ENCODE results near the gene NUDT8. TPM values are rescaled to one million over a fixed set of nuclear protein-coding genes. Genes with fewer than 3 reads are reported as not detected.

The NUDT8 gene
- total and polyA plus RNA-seq, 2 of the 8 experiments (the other 6 are each of a cell fraction or from before 2014, with no cell fraction given) = 7.2 to 8.3 TPM

DNA sequence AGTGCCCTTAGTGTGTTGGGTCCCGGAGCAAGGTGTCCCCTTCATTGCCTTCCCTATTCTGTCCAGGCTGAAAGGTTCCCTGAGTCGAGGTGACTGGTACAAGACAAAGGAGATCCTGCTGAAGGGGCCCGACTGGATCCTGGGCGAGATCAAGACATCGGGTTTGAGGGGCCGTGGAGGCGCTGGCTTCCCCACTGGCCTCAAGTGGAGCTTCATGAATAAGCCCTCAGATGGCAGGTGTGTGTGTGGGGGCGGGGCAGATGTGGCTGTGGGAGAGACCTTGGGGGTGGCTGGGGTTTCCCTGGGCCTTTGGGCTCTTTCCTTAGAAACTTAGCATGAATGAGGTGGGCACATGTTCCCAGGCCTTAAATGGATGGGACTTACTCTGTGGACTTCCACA lies 21.3 kb downstream of the NUDT8 start:
- Histone ChIP-seq H3K23me2 (ENCODE audit: low read depth, low read length) (peaks cover 9% of the 10 kb centered on the region; the same call in 1 of the 2 replicates), H3K9me3 (ENCODE audit: insufficient read depth in 2 of 2, low read depth in 1 of 2, low read length in 1 of 2) (no peaks in the 10 kb centered on the region), H3K36me3 (ENCODE audit: control insufficient read depth in 2 of 4, insufficient read depth in 4 of 4, low read length in 3 of 4) (peaks cover 5 to 19% (median 12%) of the 10 kb centered on the region in 4 experiments; a peak in 7 of 8 replicates), H3K27ac (ENCODE audit: low read depth, low read length) (no peak overlapping the region), H3K79me2 (ENCODE audit: control insufficient read depth in 1 of 2, insufficient read depth in 2 of 2, low read length in 2 of 2) (peaks cover 0 to 8% of the 10 kb centered on the region in 2 experiments; a peak in 1 of 4 replicates), H2BK15ac (ENCODE audit: low read length) (no peak overlapping the region), H3K4me2 (ENCODE audit: insufficient read depth in 1 of 2, low read depth in 2 of 2, low read length in 2 of 2) (no peak overlapping the region), H4K20me1 (replicated peaks in 1 of 2; ENCODE audit: control insufficient read depth in 1 of 2, insufficient read depth in 2 of 2, low read length in 2 of 2) (peaks cover 0 to 4% of the 10 kb centered on the region in 2 experiments), H2BK120ac (replicated peaks; ENCODE audit: low read depth, low read length) (no peak overlapping the region), H3K56ac (replicated peaks; ENCODE audit: insufficient read length, low read depth, low read length) (no peak overlapping the region), H3K9ac (replicated peaks in 1 of 4; ENCODE audit: extremely low read depth in 1 of 4, low read depth in 3 of 4, low read length in 3 of 4) (no peak overlapping the region), H3K4me3 (ENCODE audit: extremely low read depth in 1 of 4, insufficient read depth in 2 of 4, low read depth in 3 of 4, low read length in 4 of 4) (no peak overlapping the region), H3K27me3 (replicated peaks in 1 of 4; ENCODE audit: control insufficient read depth in 3 of 4, extremely low read depth in 1 of 4, insufficient read depth in 3 of 4, low read length in 3 of 4) (peaks cover 0 to 4% (median 0%) of the 10 kb centered on the region in 4 experiments; a peak in 2 of 7 replicates), H2BK20ac (ENCODE audit: low read length) (no peak overlapping the region), H4K5ac (ENCODE audit: insufficient read length, low read depth, low read length) (no peak overlapping the region), H2AK5ac (ENCODE audit: low read depth, low read length) (no peak overlapping the region), H3K14ac (ENCODE audit: insufficient read length) (no peak overlapping the region), H2BK5ac (ENCODE audit: low read depth, low read length) (no peak overlapping the region), H4K8ac (ENCODE audit: extremely low read depth, insufficient read depth, low read length) (no peak overlapping the region), H3K79me1 (ENCODE audit: low read depth, low read length) (no peaks in the 10 kb centered on the region), H3K23ac (ENCODE audit: insufficient read length) (no peak overlapping the region), H2AFZ (ENCODE audit: low read length) (no peak overlapping the region), H3K18ac (ENCODE audit: extremely low read depth, low read length) (no peak overlapping the region), H3K4me1 (replicated peaks in 1 of 4; ENCODE audit: control insufficient read depth in 3 of 4, insufficient read depth in 4 of 4, low read length in 3 of 4) (peaks cover 5 to 25% (median 16%) of the 10 kb centered on the region in 4 experiments), H4K91ac (replicated peaks; ENCODE audit: insufficient read length, low read length) (no peak overlapping the region), H3K4ac (replicated peaks; ENCODE audit: insufficient read length, low read depth, low read length) (no peak overlapping the region), H2BK12ac (ENCODE audit: low read depth, low read length) (no peak overlapping the region)
- ChIA-PET CTCF (ENCODE audit: partially characterized antibody) (interaction anchor here (0.6 to 1.9 kb wide), 10 partner anchors 8 to 159 kb away, joined by 3 to 7 read pairs (median 4); no protein-coding TSS in a partner anchor), POLR2A (ENCODE audit: partially characterized antibody) (interaction anchor here (0.9 to 2.7 kb wide), 8 partner anchors 11 to 25 kb away, joined by 3 to 17 read pairs (median 4); partner anchors contain the start of gene GSTP1)
- DNase-seq (ENCODE audit: low read depth in 1 of 2, low spot score in 2 of 2) (no peak), FAIRE-seq (no peak)
- WGBS, 2 experiments (ENCODE audit: extremely low coverage in 1 of 2, insufficient coverage in 1 of 2, insufficient read length in 1 of 2, insufficient replicate concordance in 2 of 2, low coverage in 1 of 2, low lambda C conversion rate in 2 of 2, missing lambda C conversion rate in 1 of 2) = 92% methylated on average over 8 of the region's 8 CpGs; no CpG with 5 or more reads in 1 of the 2 experiments
- TF ChIP-seq, protein P1, sequence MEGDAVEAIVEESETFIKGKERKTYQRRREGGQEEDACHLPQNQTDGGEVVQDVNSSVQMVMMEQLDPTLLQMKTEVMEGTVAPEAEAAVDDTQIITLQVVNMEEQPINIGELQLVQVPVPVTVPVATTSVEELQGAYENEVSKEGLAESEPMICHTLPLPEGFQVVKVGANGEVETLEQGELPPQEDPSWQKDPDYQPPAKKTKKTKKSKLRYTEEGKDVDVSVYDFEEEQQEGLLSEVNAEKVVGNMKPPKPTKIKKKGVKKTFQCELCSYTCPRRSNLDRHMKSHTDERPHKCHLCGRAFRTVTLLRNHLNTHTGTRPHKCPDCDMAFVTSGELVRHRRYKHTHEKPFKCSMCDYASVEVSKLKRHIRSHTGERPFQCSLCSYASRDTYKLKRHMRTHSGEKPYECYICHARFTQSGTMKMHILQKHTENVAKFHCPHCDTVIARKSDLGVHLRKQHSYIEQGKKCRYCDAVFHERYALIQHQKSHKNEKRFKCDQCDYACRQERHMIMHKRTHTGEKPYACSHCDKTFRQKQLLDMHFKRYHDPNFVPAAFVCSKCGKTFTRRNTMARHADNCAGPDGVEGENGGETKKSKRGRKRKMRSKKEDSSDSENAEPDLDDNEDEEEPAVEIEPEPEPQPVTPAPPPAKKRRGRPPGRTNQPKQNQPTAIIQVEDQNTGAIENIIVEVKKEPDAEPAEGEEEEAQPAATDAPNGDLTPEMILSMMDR (IDR thresholded peaks at IDR 0.05; ENCODE audit: control extremely low read depth in 1 of 3, insufficient read depth in 1 of 3, low read depth in 1 of 3, low read length in 3 of 3) = no peak
- TF ChIP-seq KDM1A (IDR thresholded peaks at IDR 0.05; ENCODE audit: borderline replicate concordance, low read length) = no peak
- TF ChIP-seq, protein P2, sequence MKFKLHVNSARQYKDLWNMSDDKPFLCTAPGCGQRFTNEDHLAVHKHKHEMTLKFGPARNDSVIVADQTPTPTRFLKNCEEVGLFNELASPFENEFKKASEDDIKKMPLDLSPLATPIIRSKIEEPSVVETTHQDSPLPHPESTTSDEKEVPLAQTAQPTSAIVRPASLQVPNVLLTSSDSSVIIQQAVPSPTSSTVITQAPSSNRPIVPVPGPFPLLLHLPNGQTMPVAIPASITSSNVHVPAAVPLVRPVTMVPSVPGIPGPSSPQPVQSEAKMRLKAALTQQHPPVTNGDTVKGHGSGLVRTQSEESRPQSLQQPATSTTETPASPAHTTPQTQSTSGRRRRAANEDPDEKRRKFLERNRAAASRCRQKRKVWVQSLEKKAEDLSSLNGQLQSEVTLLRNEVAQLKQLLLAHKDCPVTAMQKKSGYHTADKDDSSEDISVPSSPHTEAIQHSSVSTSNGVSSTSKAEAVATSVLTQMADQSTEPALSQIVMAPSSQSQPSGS (IDR thresholded peaks at IDR 0.05; ENCODE audit: low read length) = no peak
- no peak for TF ChIP-seq CBX5 (IDR thresholded peaks at IDR 0.05; ENCODE audit: low read depth, low read length)
- TF ChIP-seq YY1 (IDR thresholded peaks at IDR 0.05; ENCODE audit: low read depth, low read length) = no peak
- no peak for TF ChIP-seq EGR1 (IDR thresholded peaks at IDR 0.05; ENCODE audit: borderline replicate concordance, low read depth, low read length)
- TF ChIP-seq BACH1 (IDR thresholded peaks at IDR 0.05; ENCODE audit: low read length) = no peak
- no peak for TF ChIP-seq CEBPB (IDR thresholded peaks at IDR 0.05; ENCODE audit: low read depth, low read length)
- TF ChIP-seq TAF7 (optimal IDR thresholded peaks at IDR 0.05; ENCODE audit: borderline replicate concordance, low read depth, low read length) = no peak
- TF ChIP-seq NRF1 (IDR thresholded peaks at IDR 0.05; ENCODE audit: low read depth, low read length) = no peak
